Fibroblast of lung (primary cell): ENCODE data around the gene BMPR1A. TPM values are rescaled to one million over a fixed set of nuclear protein-coding genes. Genes with fewer than 3 reads are reported as not detected.
A peak's percentile ranks its signal among the peaks of the same experiment; 100 is the strongest.

Experiments used
- DNase-seq, 2 donors: peaks; one replicate each; pipeline versions ENCODE4 v3.0.0 to v3.0.0-alpha.2; 2010; ENCODE audit warnings: low read depth in 2 of 2
- H2AFZ ChIP-seq: 2 replicates; pipeline ENCODE4 v1.5.1; 2012; ENCODE audit warnings: low read length, control low read depth, inconsistent platforms
- H3K27ac ChIP-seq: 2 replicates; pipeline ENCODE4 v1.5.1; 2011; ENCODE audit warnings: low read length, control low read depth; ENCODE audit not compliant: insufficient read depth
- H3K27me3 ChIP-seq: 2 replicates; pipeline ENCODE4 v1.5.1; 2011; ENCODE audit warnings: mild to moderate bottlenecking, low read length; ENCODE audit not compliant: control insufficient read depth, insufficient read depth
- H3K36me3 ChIP-seq: 2 replicates; pipeline ENCODE4 v1.5.1; 2011; ENCODE audit warnings: low read length; ENCODE audit not compliant: control insufficient read depth, insufficient read depth
- H3K4me1 ChIP-seq: 2 replicates; pipeline ENCODE4 v1.5.1; 2011; ENCODE audit warnings: low read length; ENCODE audit not compliant: control insufficient read depth, insufficient read depth; ENCODE audit errors: extremely low read depth
- H3K4me2 ChIP-seq: 2 replicates; pipeline ENCODE4 v1.5.1; 2011; ENCODE audit warnings: low read length, control low read depth; ENCODE audit not compliant: insufficient read depth; ENCODE audit errors: extremely low read depth
- H3K4me3 ChIP-seq, 4 experiments: fragments of 200-600 bp in 1 of 4; sonication (generic) in 1 of 4; replicated peaks in 1 of 4; 2 replicates each; pipeline ENCODE4 v1.5.1; 2011 to 2016; ENCODE audit warnings: low read length in 4 of 4, low read depth in 3 of 4, mild to moderate bottlenecking in 3 of 4, control low read depth in 2 of 4, inconsistent platforms in 1 of 4, mixed read lengths in 1 of 4; ENCODE audit not compliant: insufficient read depth in 1 of 4; ENCODE audit errors: control extremely low read depth in 1 of 4
- H3K79me2 ChIP-seq: 2 replicates; pipeline ENCODE4 v1.5.1; 2012; ENCODE audit warnings: mild to moderate bottlenecking, low read length, inconsistent platforms; ENCODE audit not compliant: control insufficient read depth, insufficient read depth
- H3K9ac ChIP-seq: 2 replicates; pipeline ENCODE4 v1.5.1; 2011; ENCODE audit warnings: mild to moderate bottlenecking, low read length, control low read depth; ENCODE audit not compliant: insufficient read depth
- H3K9me3 ChIP-seq: 2 replicates; pipeline ENCODE4 v1.5.1; 2012; ENCODE audit warnings: low read depth, low read length; ENCODE audit not compliant: control insufficient read depth, insufficient read depth
- H4K20me1 ChIP-seq: 2 replicates; pipeline ENCODE4 v1.5.1; 2011; ENCODE audit warnings: low read length; ENCODE audit not compliant: control insufficient read depth, insufficient read depth; ENCODE audit errors: extremely low read depth
- EZH2 ChIP-seq: IDR thresholded peaks from 2 replicates; pipeline ENCODE4 v1.5.1; 2012; ENCODE audit warnings: low read length, control low read depth, mild to moderate bottlenecking; ENCODE audit errors: missing control alignments
- polyA minus RNA-seq: library from RNA; depleted of rRNA, polyadenylated mRNA; stranded (reverse); fragments of >200 nt; gene quantifications from 2 replicates; pipeline ENCODE4 v1.2.3, GENCODE V29; 2011; ENCODE audit warnings: low replicate concordance
- polyA plus RNA-seq, 2 donors: library from polyadenylated mRNA; depleted of rRNA in 1 of 2; stranded (reverse) in 1 of 2; unstranded in 1 of 2; fragments of >200 nt; gene quantifications; 2 replicates each; pipeline ENCODE4 v1.2.1, GENCODE V29; 2011 to 2012; ENCODE audit warnings: missing spikeins in 1 of 2
- total RNA-seq: library from RNA; depleted of rRNA; stranded (reverse); fragments of >200 nt; gene quantifications from 2 replicates; pipeline ENCODE4 v1.2.1, GENCODE V29; 2014
- TF ChIP-seq, protein P1 (sequence below), 2 donors: IDR thresholded peaks in 1 of 2; conservative IDR thresholded peaks in 1 of 2; 1 replicate in 1 of 2; 2 replicates in 1 of 2; pipeline ENCODE4 v1.5.1; 2011 to 2012; ENCODE audit warnings: low read length in 2 of 2, control low read depth in 1 of 2, inconsistent platforms in 1 of 2, low read depth in 1 of 2, mild to moderate bottlenecking in 1 of 2

BMPR1A gene
- total RNA-seq (53.7 and 61.8 TPM in 2 replicates), polyA plus RNA-seq (49.1 and 52.8 TPM in 2 replicates), polyA minus RNA-seq (5.0 and 10.0 TPM in 2 replicates)
- polyA plus RNA-seq (2012) = 21.4 and 22.0 TPM in 2 replicates

DNA sequence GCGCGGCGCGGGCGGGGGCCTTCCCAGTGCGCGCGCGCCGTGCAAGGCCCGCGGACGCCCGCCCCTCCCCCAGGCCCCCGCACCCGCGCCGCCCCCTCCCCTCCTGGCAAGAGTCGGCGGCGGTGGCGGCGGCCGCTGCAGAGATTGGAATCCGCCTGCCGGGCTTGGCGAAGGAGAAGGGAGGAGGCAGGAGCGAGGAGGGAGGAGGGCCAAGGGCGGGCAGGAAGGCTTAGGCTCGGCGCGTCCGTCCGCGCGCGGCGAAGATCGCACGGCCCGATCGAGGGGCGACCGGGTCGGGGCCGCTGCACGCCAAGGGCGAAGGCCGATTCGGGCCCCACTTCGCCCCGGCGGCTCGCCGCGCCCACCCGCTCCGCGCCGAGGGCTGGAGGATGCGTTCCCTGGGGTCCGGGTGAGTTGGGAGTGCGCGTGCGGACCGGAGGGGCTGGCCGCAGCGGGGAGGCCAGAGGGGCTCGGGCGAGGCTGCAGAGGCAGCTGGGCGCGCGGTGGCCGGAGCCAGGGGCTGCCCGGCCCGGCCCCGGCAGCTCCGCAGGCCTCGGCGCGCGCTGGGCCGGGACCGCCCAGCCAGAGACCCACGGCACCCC lies at the start of gene BMPR1A:
Gene BMPR1A, plus strand, starts transcription at position 109 of the 602 bp plus-strand sequence. CDS start 119,400 bp downstream, outside the sequence.
- Histone ChIP-seq H3K27me3 (no peaks in the 10 kb centered on the region), H3K27ac (peak within 1 kb of the TSS; percentile 94), H4K20me1 (no peaks in the 10 kb centered on the region), H3K9ac (peak within 1 kb of the TSS; percentile 85), H3K4me1 (no peaks in the 10 kb centered on the region), H3K9me3 (no peaks in the 10 kb centered on the region), H3K79me2 (peaks cover 49% of the 10 kb centered on the region), H2AFZ (peak within 1 kb of the TSS; percentile 64), H3K36me3 (no peaks in the 10 kb centered on the region), H3K4me3 (peak within 1 kb of the TSS; percentile 63 to 96 (median 76)), H3K4me2 (peak within 1 kb of the TSS; percentile 96)
- TF ChIP-seq, protein P1, sequence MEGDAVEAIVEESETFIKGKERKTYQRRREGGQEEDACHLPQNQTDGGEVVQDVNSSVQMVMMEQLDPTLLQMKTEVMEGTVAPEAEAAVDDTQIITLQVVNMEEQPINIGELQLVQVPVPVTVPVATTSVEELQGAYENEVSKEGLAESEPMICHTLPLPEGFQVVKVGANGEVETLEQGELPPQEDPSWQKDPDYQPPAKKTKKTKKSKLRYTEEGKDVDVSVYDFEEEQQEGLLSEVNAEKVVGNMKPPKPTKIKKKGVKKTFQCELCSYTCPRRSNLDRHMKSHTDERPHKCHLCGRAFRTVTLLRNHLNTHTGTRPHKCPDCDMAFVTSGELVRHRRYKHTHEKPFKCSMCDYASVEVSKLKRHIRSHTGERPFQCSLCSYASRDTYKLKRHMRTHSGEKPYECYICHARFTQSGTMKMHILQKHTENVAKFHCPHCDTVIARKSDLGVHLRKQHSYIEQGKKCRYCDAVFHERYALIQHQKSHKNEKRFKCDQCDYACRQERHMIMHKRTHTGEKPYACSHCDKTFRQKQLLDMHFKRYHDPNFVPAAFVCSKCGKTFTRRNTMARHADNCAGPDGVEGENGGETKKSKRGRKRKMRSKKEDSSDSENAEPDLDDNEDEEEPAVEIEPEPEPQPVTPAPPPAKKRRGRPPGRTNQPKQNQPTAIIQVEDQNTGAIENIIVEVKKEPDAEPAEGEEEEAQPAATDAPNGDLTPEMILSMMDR (conservative IDR thresholded peaks at IDR 0.05 in 1 of 2, IDR thresholded peaks at IDR 0.05 in 1 of 2; ENCODE audit: low read depth in 1 of 2, low read length in 2 of 2) = no peak
- TF ChIP-seq EZH2 = no peak
- DNase-seq = peak in 1 of 2 donors; percentile 88

- TF ChIP-seq, protein P1 (conservative IDR thresholded peaks at IDR 0.05 in 1 of 2, IDR thresholded peaks at IDR 0.05 in 1 of 2; ENCODE audit: low read depth in 1 of 2, low read length in 2 of 2) = no peak
- no peak for TF ChIP-seq EZH2
- Histone ChIP-seq H2AFZ (no peak overlapping the region), H3K4me2 (no peak overlapping the region), H4K20me1 (no peaks in the 10 kb centered on the region), H3K9ac (no peak overlapping the region), H3K9me3 (no peaks in the 10 kb centered on the region), H3K4me1 (no peaks in the 10 kb centered on the region), H3K27ac (no peak overlapping the region), H3K27me3 (no peaks in the 10 kb centered on the region), H3K4me3 (no peak overlapping the region), H3K36me3 (no peaks in the 10 kb centered on the region), H3K79me2 (no peaks in the 10 kb centered on the region)
- no peak for DNase-seq
Observed at GRCh38 chr10:86706977-86707376, 49.4 kb upstream of the BMPR1A start.

DNA sequence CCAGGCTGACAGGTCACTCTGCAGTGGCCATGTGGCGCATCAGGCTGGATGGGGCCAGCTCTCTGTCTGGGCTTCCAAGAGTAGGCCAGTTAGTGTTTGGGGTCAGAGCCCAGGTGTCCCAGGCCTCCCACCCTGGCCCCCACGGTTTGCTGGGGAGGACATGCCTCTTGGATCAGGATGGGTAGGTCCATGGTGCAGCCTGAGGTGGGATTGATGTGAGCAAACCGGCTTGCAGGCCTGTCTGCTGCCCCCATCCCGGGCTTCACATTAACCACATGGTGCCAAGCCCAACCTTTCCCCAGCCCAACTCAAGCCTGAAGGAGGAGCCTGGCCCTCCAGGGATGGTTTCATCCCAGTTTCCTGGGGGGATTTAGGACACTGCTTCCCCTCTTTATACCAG lies 48.9 kb upstream of the BMPR1A start:
- Histone ChIP-seq H3K36me3 (no peaks in the 10 kb centered on the region), H3K4me2 (no peak overlapping the region), H3K4me1 (no peaks in the 10 kb centered on the region), H2AFZ (no peak overlapping the region), H3K27ac (no peak overlapping the region), H4K20me1 (no peaks in the 10 kb centered on the region), H3K9ac (no peak overlapping the region), H3K79me2 (no peaks in the 10 kb centered on the region), H3K27me3 (no peaks in the 10 kb centered on the region), H3K4me3 (no peak overlapping the region), H3K9me3 (no peaks in the 10 kb centered on the region)
- DNase-seq = no peak
- TF ChIP-seq, protein P1 (conservative IDR thresholded peaks at IDR 0.05 in 1 of 2, IDR thresholded peaks at IDR 0.05 in 1 of 2; ENCODE audit: low read depth in 1 of 2, low read length in 2 of 2) = no peak
- TF ChIP-seq EZH2 = no peak
